HUDEP-2 (cell line): ENCODE measurements around the gene PRMT7.

Experiments used
- DNase-seq, 76 experiments: peaks; one replicate each; lab custom pipeline; 2025; ENCODE audit not compliant: unreplicated experiment in 76 of 76; lab: John Stamatoyannopoulos, UW

Gene PRMT7

DNA sequence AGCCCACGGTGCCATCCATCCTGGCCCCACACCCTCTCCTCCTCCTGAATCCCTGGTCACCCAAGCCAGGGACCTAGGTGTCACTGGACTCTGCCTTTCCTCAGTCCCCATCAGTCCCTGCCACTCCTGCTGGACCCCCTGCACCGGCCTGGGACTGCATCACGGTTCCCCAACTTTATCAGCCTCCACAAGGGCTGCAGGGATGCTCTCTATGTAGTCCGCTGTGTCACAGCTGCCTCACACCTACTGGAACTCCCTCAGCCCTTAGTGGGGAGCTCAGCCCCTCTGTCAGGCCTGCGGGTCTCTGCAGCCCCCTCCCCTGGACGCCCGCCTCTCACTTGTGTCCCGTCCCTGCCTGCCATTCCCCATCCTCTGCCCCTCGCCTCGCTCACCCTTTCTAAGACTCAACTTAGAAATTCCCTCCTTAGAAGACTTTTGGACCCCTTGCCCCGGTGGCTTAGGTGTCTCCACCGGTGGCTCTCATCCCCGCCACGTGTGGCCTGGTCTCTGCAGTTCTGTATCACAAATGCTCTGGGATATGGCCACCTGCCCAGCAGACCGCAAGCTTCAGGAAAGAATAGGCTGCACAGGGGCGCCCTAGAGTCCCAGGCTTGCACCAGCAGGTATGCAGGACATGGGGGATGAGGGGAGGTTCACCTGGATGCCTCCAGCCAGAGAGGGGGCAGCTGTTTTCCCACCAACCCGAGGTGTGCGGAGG is 62.9 kb downstream of the PRMT7 start:
- DNase-seq, result no peak

- DNase-seq, result no peak
Measured at GRCh38 chr16:68374246-68374805, 63.5 kb downstream of the PRMT7 start.

DNA sequence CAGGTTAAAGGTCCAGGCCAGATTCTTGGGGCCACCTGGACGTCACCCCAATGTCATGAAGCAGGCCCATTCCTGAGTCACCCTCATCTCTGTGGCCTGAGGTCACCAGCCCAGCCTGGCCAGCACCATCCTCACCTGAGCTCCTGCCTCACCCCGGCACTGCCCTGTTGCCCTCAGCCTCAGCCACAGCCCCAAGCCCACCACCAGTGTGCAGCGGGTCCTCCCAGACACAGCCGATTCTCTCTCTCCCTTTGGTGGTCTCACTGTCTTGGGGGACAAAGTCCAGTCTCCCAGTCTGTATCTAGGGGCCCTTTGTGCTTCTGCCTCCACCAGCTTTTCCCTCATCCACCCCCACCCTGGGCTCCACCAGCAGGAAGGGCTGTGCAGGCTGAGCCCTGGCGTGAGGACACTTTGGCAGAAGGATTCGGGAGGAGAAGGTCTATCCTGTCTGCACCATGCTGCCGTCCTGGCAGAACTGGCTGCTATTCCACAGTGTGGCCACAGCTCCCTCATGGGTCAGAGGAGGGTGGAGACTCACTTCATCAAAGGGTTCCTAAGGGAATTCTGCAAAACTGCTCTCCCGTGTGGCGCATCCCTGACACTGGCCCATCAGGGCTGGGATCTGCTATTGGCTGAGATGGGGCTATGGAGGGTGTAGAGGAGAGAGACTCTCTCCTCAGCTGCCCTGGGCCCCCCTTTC is 64.3 kb downstream of the PRMT7 start:
- DNase-seq, result no peak

- DNase-seq, result no peak
Measured at GRCh38 chr16:68375801-68376536, 65.2 kb downstream of the PRMT7 start.

DNA sequence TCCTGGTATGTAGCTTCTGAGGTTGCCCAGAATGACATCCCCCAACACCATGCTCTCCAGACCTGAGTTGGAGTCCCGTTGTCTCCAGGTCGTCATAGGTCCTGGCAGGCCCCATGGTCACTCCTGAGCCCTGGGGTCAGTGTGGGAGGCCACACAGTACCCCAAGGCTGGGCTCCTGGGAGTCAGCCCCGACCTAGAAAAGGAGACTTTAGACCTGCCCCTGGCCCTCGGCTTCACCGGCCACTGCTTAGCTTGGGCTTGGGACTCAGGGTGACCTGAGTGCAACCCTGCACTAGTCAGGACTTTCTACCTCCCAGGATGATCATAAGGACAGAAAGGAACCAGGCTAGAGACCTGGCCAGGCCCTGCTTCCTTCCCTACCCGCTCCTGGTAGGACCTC is 65.8 kb downstream of the PRMT7 start:
- no peak for DNase-seq

- DNase-seq, result no peak
Measured at GRCh38 chr16:68377221-68377620, 66.4 kb downstream of the PRMT7 start.

GRCh38 chr16:68377667-68378393 is 67.0 kb downstream of the PRMT7 start:
- no peak for DNase-seq

- DNase-seq, result no peak
Measured at GRCh38 chr16:68378436-68379415, 67.9 kb downstream of the PRMT7 start.

DNA sequence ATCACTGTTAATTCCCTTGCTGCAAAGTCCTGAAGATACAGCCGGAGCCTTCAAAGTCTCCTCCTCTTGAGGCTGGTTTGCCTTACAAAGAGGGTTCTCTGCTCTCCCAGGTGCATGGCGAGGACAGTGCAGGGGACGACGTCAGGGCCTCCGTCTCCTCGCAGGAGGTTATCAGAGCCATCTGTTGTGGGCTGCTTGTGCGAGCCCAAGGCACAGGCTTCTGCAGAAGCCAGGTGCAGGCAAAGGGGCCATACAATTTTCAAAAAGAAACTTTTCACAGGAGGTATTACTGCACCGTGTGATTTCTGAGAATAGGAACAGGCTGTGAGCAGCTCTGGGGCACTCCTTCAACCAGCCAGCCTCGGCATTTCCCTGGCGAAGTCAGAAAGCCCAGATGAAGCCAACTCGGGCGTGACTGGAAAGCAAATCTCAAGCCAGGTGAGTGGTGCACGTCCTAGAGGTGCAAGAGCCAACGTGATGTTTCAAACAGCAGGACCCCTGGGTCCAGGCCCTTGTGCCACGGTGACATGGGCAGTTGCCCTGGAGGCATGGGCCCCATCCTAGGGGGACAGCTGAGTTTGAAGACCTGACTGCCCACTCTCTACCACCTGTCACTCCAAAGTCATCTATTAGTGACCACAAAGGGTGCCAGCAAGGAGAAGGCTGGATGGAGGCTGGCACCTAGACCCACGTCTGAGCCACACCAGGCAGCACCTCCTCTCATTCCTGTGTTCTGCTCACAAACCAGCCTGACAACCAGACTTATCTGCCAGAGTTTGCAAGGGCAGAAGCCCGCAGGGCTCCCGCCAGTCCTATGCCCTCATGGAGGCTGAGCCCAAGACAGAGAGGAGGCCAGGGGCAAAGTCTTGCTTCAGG is 68.9 kb downstream of the PRMT7 start:
- no peak for DNase-seq

DNA sequence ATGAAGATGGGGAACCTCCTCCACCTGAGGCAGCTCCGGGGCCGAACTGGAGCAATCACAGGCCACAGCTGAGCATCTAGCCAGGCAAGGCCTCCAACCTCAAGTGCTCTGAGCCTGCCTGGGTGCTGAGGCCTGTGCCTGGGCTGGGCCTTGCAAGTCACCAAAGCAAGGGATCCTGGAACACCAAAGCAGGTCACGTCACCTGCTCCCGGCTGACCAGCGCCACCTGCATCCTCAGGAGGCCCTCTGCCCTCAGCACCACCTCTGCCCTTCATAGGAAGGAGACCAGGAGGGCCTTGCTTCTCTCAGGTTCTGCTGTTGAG is 69.5 kb downstream of the PRMT7 start:
- DNase-seq, result no peak

DNA sequence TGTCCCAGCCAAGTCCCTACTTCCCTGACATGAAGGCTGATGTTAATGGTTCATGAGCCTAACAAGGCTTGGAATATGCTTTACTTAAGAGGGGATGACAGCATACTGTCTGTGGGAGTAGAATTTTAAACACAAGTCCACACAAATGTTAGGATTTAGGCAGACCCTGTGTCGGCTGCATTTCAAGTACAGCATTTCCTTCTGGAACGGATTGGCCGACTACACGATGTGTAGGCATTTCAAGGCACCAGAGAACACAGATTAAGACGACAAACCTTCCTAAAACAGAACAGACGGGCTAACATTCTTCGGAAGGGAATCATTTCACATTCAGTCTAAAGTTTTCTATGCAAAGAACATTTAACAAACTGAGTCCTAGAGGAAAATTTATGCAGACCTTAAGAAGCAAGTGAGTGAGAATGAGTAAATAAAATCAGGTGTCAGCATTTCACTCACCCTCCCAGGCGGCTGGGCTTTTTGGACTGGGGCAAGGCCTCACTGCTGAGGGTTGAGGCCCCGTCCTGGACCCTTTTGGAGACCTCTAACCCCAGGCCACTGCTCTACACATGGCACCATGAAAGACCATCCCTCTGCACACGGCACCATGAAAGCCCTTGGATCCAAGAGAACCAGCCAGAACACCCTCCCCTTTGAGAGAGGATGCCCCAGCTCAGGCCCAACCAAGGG is 70.0 kb downstream of the PRMT7 start:
- no peak for DNase-seq

GRCh38 chr16:68381363-68381724 is 70.5 kb downstream of the PRMT7 start:
- DNase-seq, result no peak

GRCh38 chr16:68382296-68382718 is 71.5 kb downstream of the PRMT7 start:
- DNase-seq, result peak in 8 of 76 experiments; percentile 4 to 41 (median 12)

DNA sequence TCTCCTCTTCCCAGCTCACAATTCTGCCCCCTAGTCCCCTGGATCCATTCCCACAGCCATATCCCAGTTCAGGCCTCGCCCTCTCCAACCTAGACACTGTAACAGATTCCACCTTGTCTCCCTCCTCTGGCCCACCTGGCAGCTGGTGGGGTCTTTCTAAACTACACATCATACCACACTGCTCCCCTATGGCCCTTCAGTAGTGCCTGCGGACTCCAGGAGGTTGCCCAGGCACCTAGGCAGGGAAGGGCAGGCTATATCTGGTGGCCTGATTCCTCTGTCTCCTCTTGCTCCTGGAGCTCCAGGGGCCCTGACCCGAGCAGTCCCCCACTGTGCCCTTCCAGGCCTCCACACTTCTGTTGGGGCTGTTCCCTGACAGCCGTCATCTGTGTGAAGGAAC is 73.0 kb downstream of the PRMT7 start:
- no peak for DNase-seq

- DNase-seq, result no peak
Measured at GRCh38 chr16:68384288-68385161, 73.7 kb downstream of the PRMT7 start.

GRCh38 chr16:68385371-68385770 is 74.6 kb downstream of the PRMT7 start:
- no peak for DNase-seq

GRCh38 chr16:68386628-68387027 is 75.8 kb downstream of the PRMT7 start:
- DNase-seq, result no peak
